ENCODE measurements around the gene SLC6A18.
"Not testable (repeated sequence)": the region's sequence is repeated elsewhere in the genome, so short reads cannot be mapped to it uniquely, and the experiment has no call there.

The SLC6A18 gene

DNA sequence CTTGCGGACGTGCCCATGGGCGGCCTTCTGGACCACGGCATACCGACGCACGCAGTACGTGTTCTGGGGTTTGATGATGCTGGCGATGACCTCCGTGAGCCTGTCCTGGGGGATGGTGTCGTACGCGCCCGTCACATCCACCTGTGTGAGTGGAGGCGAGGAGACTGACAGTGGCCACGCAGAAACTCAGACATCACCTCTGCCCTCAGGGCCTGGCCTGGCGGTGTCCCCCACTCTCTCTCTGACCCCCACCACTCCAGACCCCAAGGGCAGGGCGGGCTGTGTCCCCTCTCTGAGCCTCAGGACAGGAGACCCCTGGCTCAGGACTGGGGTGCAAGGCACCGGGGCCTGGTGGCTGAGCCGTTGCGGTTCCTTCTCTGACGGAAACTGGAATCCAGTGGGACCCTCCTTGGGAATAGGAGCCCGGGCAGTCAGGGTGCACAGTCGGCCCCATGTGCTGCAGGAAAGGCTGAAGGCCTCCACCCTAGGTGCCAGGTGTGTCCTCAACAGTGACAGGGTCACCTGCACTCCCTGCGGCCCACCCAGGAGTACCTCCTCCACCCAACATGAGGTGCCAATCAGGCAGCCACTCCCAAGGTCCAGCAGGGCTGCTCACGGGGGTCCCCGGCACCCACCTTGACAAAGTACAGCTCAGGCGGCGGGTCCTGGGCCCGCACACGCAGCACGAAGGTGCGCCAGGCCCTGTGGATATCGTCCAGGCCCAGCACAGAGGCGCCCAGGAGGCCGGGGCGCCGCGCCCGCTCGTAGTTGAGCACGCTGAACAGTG lies 53.7 kb downstream of the SLC6A18 start:
- no peak for DNase-seq

DNA sequence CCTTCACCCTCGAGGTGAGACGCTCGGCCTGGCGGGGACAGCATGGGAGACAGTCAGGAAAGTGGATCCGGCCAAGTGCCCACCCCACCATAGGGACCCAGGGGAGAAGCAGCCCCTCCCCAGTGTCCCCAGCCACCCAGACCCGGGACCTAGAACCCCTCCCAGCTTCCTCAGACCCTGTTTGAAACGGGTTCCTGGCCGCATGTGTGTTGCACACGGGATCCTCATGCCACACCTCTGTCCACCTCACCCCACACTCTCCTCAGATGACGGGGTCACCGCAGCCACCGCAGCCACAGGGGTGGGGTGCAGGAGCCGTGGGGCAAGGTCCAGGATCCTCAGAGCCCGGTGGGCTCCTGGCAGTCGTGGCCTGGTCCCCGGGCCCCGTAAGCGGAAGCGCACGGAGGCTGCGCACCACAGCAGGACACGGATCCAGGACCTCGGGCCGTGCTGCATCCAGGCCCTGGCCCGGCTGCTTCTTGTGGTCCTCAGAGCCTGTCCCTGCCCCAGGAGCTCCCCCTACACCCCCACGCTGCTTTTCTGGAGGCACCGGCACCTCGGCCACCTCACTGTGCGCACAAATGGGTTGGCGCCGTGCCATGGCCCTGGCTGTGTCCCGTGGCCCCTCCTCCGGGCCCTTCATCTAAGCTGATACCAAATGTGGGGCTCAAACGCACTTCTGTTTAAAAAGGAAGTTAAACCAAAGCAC lies 54.4 kb downstream of the SLC6A18 start:
- no peak for DNase-seq

DNA sequence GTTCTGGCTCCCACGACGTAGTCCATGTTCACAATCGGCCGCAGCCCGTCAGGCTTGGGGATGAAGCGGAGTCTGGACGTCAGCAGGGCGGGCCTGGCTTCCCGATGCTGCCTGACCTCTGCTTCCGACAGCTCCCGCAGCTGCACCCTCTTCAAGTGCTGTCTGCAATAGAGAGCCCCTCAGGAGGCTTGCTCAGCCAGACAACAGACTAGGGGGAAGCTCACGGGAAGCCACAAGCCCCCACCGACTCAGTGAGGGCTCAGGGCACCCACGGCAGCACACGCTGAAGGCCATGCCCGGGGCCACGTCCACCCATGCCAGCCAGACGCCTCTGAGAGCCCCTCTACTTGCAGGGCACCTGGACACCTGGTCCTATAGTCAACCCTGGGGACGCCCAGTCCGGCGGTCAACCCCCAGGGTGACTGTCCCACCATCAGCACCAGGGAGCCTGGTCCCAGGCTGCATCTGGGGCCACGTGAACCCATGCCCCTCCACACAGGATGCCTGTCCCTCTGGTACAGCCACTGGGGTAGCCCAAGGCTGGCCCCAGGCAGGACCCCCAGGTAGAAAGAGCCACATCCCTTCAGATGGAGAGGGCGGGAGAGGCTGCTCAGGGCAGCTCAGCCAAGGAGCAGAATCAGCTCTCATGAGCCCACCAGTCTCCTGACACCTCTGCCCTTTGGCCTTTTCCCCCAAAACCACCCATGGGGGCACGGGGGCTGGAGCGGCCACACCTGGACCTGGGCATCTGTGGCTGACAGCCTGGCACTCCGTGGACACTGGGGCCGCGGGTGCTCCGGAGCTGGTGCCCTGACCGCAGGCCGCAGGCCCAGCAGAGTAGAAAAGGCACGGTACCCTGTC lies 55.2 kb downstream of the SLC6A18 start:
- DNase-seq = no peak

DNA sequence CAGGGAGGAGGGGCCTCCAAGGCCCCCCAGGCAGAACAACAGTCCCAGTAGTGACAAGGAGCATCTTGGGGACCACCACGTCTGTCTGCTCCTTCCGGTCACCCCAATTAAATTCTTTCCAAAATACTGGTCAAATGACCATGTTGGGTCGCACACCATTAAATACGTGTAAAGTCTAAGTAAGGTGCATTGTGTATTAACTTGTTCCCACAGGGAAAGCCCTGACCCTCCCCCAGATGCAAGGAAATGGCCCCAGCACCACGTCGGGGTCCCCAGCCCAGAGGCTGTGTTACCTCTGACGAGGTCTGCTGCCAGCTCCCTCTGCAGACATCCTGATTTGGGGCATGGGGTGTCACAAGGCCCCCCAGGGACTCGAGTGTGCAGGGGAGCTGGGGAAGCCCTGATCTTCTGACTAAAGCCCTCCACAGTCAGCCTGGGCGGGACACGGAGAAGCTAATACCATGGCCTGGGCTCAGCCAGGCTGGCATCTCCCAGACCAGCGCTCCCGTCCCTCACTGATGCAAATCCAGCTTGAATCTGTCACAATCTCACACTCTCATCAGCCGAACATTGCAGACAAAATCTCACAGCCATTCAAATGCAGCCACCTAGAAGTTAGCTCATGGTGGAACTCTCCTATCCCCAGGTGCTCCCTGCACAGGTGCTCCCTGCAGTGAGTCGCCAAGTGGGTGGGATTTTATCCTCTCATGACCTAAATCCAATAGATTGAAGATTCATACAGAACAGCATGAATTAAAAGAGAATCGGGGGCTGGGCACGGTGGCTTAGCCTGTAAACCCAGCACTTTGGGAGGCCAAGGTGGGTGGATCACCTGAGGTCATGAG lies 56.1 kb downstream of the SLC6A18 start:
- DNase-seq = no peak

DNA sequence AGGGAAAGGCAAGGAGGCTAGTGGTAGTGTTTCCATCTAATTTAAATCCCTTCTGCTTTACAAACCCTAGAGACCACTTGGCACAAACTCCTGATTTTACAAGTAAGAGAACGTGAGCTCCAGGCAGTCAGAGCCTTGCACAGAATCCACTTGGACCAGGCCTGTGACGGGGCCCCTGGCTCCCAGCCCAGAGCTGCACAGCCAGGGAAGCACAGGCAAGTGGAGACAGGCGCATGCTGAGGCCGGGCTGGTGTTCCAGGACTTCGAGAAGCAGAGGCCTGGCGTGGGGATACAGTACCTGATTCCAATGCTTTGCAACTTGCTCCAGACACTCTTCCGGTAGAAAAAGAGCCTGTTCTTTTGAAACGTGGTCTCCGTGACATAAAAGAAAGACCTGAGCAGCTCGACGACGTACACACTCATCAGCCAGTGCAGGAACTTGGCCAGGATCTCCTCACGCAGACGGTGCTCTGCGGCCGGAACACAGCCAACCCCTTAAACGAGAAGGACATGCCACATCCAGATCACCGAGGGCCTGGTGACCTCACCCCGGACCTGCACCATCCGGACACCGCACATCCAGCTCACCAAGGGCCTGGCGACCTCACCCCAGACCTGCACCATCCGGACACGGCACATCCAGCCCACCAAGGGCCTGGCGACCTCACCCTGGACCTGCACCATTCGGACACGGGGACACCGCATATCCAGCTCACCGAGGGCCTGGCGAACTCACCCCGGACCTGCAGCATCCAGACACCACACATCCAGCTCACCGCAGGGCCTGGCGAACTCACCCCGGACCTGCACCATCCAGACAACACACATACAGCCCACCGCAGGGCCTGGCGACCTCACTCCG lies 57.2 kb downstream of the SLC6A18 start:
- DNase-seq = no peak

DNA sequence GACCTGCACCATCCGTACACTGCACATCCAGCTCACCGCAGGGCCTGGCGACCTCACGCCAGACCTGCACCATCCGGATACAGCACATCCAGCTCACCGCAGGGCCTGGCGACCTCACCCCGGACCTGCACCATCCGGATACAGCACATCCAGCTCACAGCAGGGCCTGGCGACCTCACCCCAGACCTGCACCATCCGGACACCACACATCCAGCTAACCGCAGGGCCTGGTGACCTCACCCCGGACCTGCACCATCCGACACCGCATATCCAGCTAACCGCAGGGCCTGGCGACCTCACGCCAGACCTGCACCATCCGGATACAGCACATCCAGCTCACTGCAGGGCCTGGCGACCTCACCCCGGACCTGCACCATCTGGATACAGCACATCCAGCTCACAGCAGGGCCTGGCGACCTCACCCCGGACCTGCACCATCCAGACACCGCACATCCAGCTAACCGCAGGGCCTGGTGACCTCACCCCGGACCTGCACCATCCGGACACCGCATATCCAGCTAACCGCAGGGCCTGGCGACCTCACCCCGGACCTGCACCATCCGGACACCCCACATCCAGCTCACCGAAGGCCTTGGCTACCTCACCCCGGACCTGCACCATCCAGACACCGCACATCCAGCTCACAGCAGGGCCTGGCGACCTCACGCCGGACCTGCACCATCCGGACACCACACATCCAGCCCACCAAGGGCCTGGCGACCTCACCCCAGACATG lies 58.0 kb downstream of the SLC6A18 start:
- not testable (repeated sequence) for DNase-seq

DNA sequence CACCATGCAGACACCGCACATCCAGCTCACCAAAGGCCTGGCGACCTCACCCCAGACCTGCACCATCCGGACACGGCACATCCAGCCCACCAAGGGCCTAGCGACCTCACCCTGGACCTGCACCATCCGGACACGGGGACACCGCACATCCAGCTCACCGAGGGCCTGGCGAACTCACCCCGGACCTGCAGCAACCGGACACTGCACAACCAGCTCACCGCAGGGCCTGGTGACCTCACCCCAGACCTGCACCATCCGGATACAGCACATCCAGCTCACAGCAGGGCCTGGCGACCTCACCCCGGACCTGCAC lies 58.5 kb downstream of the SLC6A18 start:
- DNase-seq = not testable (repeated sequence)

DNA sequence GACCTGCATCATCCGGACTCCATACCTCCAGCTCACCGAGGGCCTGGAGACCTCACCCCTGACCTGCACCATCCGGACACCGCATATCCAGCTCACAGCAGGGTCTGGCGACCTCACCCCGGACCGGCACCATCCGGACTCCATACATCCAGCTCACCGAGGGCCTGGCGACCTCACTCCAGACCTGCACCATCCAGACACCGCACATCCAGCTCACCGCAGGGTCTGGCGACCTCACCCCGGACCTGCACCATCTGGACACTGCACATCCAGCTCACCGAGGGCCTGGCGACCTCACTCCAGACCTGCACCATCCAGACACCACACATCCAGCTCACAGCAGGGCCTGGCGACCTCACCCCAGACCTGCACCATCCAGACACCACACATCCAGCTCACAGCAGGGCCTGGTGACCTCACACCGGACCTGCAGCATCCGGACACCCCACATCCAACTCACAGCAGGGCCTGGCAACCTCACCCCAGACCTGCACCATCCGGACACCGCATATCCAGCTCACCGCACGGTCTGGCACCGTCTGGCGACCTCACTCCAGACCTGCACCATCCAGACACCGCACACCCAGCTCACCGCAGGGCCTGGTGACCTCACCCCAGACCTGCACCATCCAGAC lies 59.3 kb downstream of the SLC6A18 start:
- not testable (repeated sequence) for DNase-seq

DNA sequence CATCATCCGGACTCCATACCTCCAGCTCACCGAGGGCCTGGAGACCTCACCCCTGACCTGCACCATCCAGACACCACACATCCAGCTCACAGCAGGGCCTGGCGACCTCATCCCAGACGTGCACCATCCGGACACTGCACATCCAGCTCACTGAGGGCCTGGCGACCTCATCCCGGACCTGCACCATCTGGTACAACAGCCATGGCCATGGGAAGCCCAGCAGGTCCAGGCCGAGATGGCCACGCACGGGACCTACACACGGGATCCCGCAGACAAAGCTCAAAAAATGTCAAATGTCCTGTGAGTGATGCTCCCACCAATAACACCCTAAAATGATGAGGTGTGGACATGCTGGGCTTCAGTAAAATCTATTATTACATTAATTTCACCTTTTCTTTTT lies 60.0 kb downstream of the SLC6A18 start:
- DNase-seq = no peak

DNA sequence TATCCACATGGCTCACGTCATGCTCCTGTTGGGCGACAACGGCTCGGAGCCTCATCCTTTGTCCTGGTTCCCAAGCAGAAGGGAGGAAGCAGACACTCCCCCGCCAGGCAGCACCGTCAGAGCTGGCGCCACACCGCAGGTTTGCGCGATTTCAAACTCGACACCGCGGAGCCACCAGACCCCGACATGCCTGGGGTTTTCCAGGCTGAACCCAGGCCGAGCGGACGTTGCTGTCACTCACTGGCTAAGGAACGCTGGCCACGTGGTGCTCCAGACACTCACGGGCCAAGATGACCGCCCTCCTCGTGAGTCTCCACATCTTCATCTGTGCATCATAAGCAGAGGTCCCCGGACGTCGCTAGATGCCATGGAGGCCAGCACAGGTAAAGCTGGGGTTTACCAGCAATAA lies 60.7 kb downstream of the SLC6A18 start:
- DNase-seq = no peak

DNA sequence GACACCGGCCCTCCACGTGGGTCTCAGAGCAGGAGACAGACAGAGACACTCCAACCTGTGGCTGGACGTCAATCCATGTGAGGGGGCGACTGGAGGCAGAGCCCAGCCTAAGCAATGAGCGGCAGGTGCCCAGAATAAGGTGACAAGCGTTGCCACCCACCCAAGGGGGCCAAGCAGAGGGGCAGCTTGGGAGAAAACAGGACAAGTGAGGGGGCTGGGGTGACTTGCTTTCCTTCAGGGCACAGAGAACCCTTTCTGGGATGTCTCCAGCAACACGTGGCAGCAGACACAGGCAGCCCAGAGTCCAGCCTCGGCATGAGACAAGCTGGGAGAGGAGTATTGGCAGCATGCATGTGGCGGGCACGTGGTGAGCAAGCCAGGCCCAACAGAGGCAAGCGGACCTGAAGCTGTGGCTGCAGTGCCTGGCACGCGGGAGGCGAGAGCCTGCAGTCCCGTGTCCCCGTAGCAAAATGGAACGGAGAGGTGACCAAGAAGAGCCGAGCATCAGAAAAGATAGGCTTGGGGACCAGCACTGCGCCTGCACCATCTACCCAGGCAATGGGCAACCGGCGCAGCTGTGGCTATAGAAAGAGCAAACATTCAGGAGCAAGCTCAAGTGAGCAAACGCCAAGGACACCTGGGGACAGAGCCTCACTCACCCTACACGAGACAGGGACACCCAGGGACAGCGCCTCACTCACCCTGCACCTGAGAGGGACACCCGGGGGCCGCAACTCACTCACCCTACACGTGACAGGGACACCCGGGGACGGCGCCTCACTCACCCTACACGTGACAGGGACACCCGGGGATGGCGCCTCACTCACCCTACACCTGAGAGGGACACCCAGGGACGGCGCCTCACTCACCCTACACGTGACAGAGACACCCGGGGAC lies 63.5 kb downstream of the SLC6A18 start:
- no peak for DNase-seq

DNA sequence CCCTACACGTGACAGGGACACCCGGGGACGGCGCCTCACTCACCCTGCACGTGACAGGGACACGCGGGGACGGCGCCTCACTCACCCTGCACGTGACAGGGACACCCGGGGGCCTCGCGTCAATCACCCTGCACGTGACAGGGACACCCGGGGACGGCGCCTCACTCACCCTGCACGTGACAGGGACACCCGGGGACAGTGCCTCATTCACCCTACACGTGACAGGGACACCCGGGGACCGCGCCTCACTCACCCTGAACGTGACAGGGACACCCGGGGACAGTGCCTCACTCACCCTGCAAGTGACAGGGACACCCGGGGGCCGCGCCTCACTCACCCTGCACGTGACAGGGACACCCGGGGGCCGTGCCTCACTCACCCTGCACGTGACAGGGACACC lies 64.4 kb downstream of the SLC6A18 start:
- DNase-seq = not testable (repeated sequence)

DNA sequence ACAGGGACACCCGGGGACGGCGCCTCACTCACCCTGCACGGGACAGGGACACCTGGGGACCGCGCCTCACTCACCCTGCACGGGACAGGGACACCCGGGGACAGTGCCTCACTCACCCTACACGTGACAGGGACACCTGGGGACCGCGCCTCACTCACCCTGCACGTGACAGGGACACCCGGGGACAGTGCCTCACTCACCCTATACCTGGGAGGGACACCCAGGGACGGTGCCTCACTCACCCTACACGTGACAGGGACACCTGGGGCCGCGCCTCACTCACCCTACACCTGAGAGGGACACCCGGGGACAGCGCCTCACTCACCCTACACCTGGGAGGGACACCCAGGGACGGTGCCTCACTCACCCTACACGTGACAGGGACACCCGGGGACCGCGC lies 65.8 kb downstream of the SLC6A18 start:
- DNase-seq = not testable (repeated sequence)

DNA sequence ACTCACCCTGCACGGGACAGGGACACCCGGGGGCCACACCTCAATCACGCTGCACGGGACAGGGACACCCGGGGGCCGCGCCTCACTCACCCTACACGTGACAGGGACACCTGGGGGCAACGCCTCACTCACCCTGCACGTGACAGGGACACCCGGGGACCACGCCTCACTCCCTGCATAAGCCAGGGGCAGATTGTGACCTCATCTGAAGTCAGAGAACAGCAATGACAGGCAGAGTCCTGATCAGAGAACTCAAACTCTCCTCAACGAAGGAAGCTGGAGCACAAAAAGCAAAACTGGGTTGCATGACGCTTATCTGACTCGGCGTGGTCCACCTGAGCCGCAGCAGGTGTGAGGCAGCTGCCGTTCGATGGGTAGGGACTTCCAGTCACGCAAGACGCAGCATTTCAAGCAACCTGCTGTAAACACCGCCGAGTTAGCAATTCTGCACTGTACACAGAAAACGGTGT lies 66.5 kb downstream of the SLC6A18 start:
- DNase-seq = no peak

DNA sequence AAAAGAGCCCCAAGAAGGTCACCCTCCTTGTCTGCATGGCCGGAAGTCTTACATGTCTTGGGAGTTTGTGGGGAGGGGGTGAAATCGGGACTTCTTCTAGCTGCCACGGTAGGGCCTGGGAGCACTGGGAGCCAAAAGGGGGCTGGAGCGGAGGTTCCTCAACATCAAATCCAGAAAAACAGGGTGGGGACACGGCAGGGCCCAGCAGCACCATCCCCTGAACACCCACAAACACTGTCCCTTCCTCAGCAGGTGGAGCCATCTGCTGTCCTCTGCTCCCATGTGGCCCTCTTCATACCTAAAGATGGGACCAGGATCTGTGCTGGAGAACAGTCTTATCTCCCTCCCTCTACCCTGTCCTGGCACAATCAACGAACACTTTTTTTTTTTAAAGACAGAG lies 67.0 kb downstream of the SLC6A18 start:
- no peak for DNase-seq

DNA sequence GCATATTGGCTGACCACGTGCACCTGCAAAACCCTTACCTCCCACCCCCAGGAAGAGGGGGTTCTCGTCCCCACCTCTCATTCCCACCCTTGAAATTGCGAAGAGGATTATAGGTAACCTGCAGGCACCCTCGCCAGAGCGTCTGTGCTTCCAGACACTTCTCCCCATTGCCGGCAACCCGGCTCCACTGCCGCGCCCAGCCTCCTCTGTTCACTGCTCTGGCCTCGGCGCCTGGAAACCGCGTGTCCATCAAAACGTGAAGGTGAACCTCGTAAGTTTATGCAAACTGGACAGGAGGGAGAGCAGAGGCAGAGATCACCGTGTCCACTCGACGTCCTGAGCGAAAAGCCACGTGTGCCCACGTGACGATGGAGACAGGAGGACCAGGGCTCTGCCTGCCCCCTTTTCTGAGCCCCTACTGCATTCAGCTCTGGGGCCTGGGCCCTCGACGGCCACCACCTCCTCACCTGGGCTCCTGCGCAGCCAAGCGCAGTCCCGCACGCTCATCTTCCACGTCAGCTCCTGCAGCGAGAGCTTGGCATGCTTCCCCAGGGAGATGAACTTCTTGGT lies 67.8 kb downstream of the SLC6A18 start:
- no peak for DNase-seq

DNA sequence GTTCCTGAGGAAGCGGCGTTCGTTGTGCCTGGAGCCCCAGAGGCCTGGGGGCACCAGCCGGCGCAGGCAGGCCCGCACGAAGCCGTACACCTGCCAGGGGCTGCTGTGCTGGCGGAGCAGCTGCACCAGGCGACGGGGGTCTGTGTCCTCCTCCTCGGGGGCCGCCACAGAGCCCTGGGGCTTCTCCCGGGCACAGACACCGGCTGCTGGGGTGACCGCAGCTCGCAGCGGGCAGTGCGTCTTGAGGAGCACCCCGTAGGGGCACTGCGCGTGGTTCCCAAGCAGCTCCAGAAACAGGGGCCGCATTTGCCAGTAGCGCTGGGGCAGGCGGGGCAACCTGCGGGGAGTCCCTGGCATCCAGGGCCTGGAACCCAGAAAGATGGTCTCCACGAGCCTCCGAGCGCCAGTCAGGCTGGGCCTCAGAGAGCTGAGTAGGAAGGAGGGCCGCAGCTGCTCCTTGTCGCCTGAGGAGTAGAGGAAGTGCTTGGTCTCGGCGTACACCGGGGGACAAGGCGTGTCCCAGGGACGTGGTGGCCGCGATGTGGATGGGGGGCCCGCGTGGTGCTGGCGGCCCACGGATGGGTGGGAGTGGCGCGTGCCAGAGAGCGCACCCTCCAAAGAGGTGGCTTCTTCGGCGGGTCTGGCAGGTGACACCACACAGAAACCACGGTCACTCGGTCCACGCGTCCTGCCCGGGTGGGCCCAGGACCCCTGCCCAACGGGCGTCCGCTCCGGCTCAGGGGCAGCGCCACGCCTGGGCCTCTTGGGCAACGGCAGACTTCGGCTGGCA lies 68.4 kb downstream of the SLC6A18 start:
- no peak for DNase-seq

Data from retina (tissue), 1 donor.